ENCODE measurements around the gene REEP5. TPM values are rescaled to one million over a fixed set of nuclear protein-coding genes. Genes with fewer than 3 reads are reported as not detected.
A peak's percentile ranks its signal among the peaks of the same experiment; 100 is the strongest.

REEP5 gene
- total RNA-seq, 4 donors from 2014 or later: 67.2 to 116 (median 89.9) TPM

GRCh38 chr5:112919972-112920371 is 2.1 kb downstream of the REEP5 start:
- Histone ChIP-seq H3K27me3 (no peaks in the 10 kb centered on the region), H3K9me3 (no peaks in the 10 kb centered on the region), H3K27ac (peak overlapping the region; percentile 93 to 100 (median 98)), H3K4me3 (peak overlapping the region in 2 of 4 donors; percentile 65 to 100), H3K4me1 (peaks cover 42 to 64% of the 10 kb centered on the region in 2 donors), H3K36me3 (peaks cover 0 to 27% of the 10 kb centered on the region in 2 donors)
- in situ Hi-C loops (cut with MboI; ENCODE audit: low sequenced_read_pairs in 4 of 4) (loop anchor here in 2 of 4 donors (10.0 kb wide), 2 partner anchors 55 to 65 kb away; partner anchors contain the start of gene SRP19 (in 1 of the 2)), intact Hi-C loops (cut with DNase I; ENCODE audit: low total_unique reads) (loop anchor here (5.0 kb wide), 2 partner anchors 42 to 73 kb away; no protein-coding TSS in a partner anchor)
- TF ChIP-seq CTCF (IDR thresholded peaks at IDR 0.05 in 4 of 5, conservative IDR thresholded peaks at IDR 0.05 in 1 of 5) (no peak), POLR2A (IDR thresholded peaks at IDR 0.05) (no peak)
- ATAC-seq (no peak), DNase-seq (no peak)

GRCh38 chr5:112918679-112919078 is 3.3 kb downstream of the REEP5 start:
- no peak overlapping the region for H3K4me3 ChIP-seq
- intact Hi-C loops (cut with DNase I; ENCODE audit: low total_unique reads): no loop called here
- H3K4me1 ChIP-seq: peaks cover 51 to 74% of the 10 kb centered on the region in 2 donors
- in situ Hi-C loops (cut with MboI; ENCODE audit: low sequenced_read_pairs in 4 of 4): loop anchor here in 2 of 4 donors (10.0 kb wide), 2 partner anchors 54 to 64 kb away; partner anchors contain the start of gene SRP19 (in 1 of the 2)
- H3K36me3 ChIP-seq: peaks cover 0 to 27% of the 10 kb centered on the region in 2 donors
- peak overlapping the region in 1 of 4 donors; percentile 12 for H3K27ac ChIP-seq
- no peaks in the 10 kb centered on the region for H3K9me3 ChIP-seq
- no peaks in the 10 kb centered on the region for H3K27me3 ChIP-seq
- ATAC-seq: no peak
- TF ChIP-seq CTCF (IDR thresholded peaks at IDR 0.05 in 4 of 5, conservative IDR thresholded peaks at IDR 0.05 in 1 of 5): no peak
- no peak for TF ChIP-seq POLR2A (IDR thresholded peaks at IDR 0.05)
- DNase-seq: no peak

- in situ Hi-C loops (cut with MboI; ENCODE audit: low sequenced_read_pairs in 4 of 4) (loop anchor here in 2 of 4 donors (10.0 kb wide), 2 partner anchors 53 to 63 kb away; partner anchors contain the start of gene SRP19 (in 1 of the 2)), intact Hi-C loops (cut with DNase I; ENCODE audit: low total_unique reads) (no loop called here)
- no peak for TF ChIP-seq CTCF (IDR thresholded peaks at IDR 0.05 in 4 of 5, conservative IDR thresholded peaks at IDR 0.05 in 1 of 5)
- TF ChIP-seq POLR2A (IDR thresholded peaks at IDR 0.05): no peak
- Histone ChIP-seq H3K36me3 (peaks cover 0 to 27% of the 10 kb centered on the region in 2 donors), H3K27ac (peak overlapping the region in 1 of 4 donors; percentile 12), H3K4me3 (no peak overlapping the region), H3K4me1 (peaks cover 54 to 73% of the 10 kb centered on the region in 2 donors), H3K9me3 (no peaks in the 10 kb centered on the region), H3K27me3 (no peaks in the 10 kb centered on the region)
- ATAC-seq (no peak), DNase-seq (no peak)
These were observed 3.9 kb downstream of the REEP5 start for GRCh38 chr5:112918136-112918535.

GRCh38 chr5:112917453-112917995 is 4.5 kb downstream of the REEP5 start:
- Histone ChIP-seq H3K4me3 (no peak overlapping the region), H3K27me3 (no peaks in the 10 kb centered on the region), H3K4me1 (peaks cover 54 to 71% of the 10 kb centered on the region in 2 donors), H3K9me3 (no peaks in the 10 kb centered on the region), H3K27ac (peak overlapping the region in 1 of 4 donors; percentile 24), H3K36me3 (peaks cover 0 to 27% of the 10 kb centered on the region in 2 donors)
- TF ChIP-seq POLR2A (IDR thresholded peaks at IDR 0.05): no peak
- no peak for TF ChIP-seq CTCF (IDR thresholded peaks at IDR 0.05 in 4 of 5, conservative IDR thresholded peaks at IDR 0.05 in 1 of 5)
- in situ Hi-C loops (cut with MboI; ENCODE audit: low sequenced_read_pairs in 4 of 4) (loop anchor here in 2 of 4 donors (10.0 kb wide), 2 partner anchors 53 to 63 kb away; partner anchors contain the start of gene SRP19 (in 1 of the 2)), intact Hi-C loops (cut with DNase I; ENCODE audit: low total_unique reads) (no loop called here)
- DNase-seq (no peak), ATAC-seq (no peak)
